ENCODE results near the gene ENDOV.
A peak's percentile ranks its signal among the peaks of the same experiment; 100 is the strongest.

ENDOV gene

GRCh38 chr17:80416260-80416939, 1.4 kb downstream of the ENDOV start:
- DNase-seq (ENCODE audit: low spot score) = no peak

- DNase-seq (ENCODE audit: low spot score) = no peak
Measured at GRCh38 chr17:80416940-80417293, 1.9 kb downstream of the ENDOV start.

GRCh38 chr17:80418589-80418988, 3.6 kb downstream of the ENDOV start:
- no peak for DNase-seq (ENCODE audit: low spot score)

GRCh38 chr17:80419255-80419654, 4.3 kb downstream of the ENDOV start:
- DNase-seq (ENCODE audit: low spot score) = peak; percentile 5

GRCh38 chr17:80421381-80422090, 6.6 kb downstream of the ENDOV start:
- peak; percentile 6 for DNase-seq (ENCODE audit: low spot score)

- peak; percentile 2 for DNase-seq (ENCODE audit: low spot score)
Measured at GRCh38 chr17:80422276-80422675, 7.3 kb downstream of the ENDOV start.

GRCh38 chr17:80422981-80423380, 8.0 kb downstream of the ENDOV start:
- no peak for DNase-seq (ENCODE audit: low spot score)

- peak; percentile 6 for DNase-seq (ENCODE audit: low spot score)
Measured at GRCh38 chr17:80423536-80424225, 8.7 kb downstream of the ENDOV start.

- DNase-seq (ENCODE audit: low spot score) = peak; percentile 5
Measured at GRCh38 chr17:80424261-80424660, 9.3 kb downstream of the ENDOV start.

GRCh38 chr17:80424878-80425765, 10.2 kb downstream of the ENDOV start:
- peak; percentile 25 for DNase-seq (ENCODE audit: low spot score)

GRCh38 chr17:80425835-80426426, 11.0 kb downstream of the ENDOV start:
- no peak for DNase-seq (ENCODE audit: low spot score)

- DNase-seq (ENCODE audit: low spot score) = peak; percentile 97
Measured at GRCh38 chr17:80426671-80427326, 11.8 kb downstream of the ENDOV start.

- DNase-seq (ENCODE audit: low spot score) = no peak
Measured at GRCh38 chr17:80427366-80428282, 12.7 kb downstream of the ENDOV start.

GRCh38 chr17:80428363-80428762, 13.4 kb downstream of the ENDOV start:
- no peak for DNase-seq (ENCODE audit: low spot score)

- DNase-seq (ENCODE audit: low spot score) = no peak
Measured at GRCh38 chr17:80428796-80429195, 13.8 kb downstream of the ENDOV start.

- no peak for DNase-seq (ENCODE audit: low spot score)
Measured at GRCh38 chr17:80429356-80430275, 14.6 kb downstream of the ENDOV start.

- DNase-seq (ENCODE audit: low spot score) = no peak
Measured at GRCh38 chr17:80430446-80431245, 15.7 kb downstream of the ENDOV start.
